ENCODE data around the gene TSPAN4. TPM values are rescaled to one million over a fixed set of nuclear protein-coding genes. Genes with fewer than 3 reads are reported as not detected.
A peak's percentile ranks its signal among the peaks of the same experiment; 100 is the strongest.

Gene TSPAN4
- total RNA-seq, 1 donor from 2014 or later: 77.9 TPM

DNA sequence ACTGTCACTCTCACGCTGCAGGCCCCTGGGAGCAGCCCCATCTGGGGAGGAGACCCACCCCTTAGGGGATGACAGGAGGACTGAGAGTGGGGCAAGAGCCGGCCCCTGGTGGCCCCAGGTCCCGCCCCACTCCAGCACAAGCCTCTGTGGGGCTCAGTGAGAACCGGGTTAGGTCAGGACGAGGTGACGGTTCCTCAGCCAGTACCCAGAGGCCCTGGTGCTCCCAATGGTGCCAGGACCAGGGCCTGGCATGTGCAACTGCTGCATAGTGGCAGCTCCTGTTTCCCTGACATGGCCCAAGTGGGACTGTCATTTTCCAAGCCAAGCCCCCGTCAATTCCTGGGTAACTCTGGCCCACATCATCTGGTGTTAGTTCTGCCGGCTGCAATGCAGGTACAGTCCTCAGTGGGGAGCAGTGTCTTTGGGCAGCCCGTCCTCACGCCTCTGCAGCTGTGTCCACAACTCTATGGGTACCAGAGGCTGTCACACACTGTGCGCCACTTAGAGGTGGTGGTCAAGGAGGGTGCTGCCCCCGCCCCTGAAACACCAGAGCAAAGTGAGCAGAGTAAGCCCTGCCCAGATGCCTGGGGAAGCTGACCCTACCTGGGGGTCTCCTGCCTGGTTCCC lies 52.0 kb downstream of the TSPAN4 start:
- Histone ChIP-seq H3K4me3 (ENCODE audit: low read depth, low read length) (no peak overlapping the region), H3K27me3 (ENCODE audit: control insufficient read depth, insufficient read depth, low read length) (no peaks in the 10 kb centered on the region), H3K36me3 (ENCODE audit: control insufficient read depth, insufficient read depth, low read length) (peaks cover 3% of the 10 kb centered on the region)
- no peak for TF ChIP-seq CTCF (IDR thresholded peaks at IDR 0.05; ENCODE audit: insufficient read depth, low read length, poor library complexity, severe bottlenecking)
- DNase-seq (ENCODE audit: low read depth): no peak

GRCh38 chr11:895331-896110 lies 52.9 kb downstream of the TSPAN4 start:
- H3K4me3 ChIP-seq (ENCODE audit: low read depth, low read length): no peak overlapping the region
- no peaks in the 10 kb centered on the region for H3K27me3 ChIP-seq (ENCODE audit: control insufficient read depth, insufficient read depth, low read length)
- H3K36me3 ChIP-seq (ENCODE audit: control insufficient read depth, insufficient read depth, low read length): peaks cover 3% of the 10 kb centered on the region
- TF ChIP-seq CTCF (IDR thresholded peaks at IDR 0.05; ENCODE audit: insufficient read depth, low read length, poor library complexity, severe bottlenecking): no peak
- DNase-seq (ENCODE audit: low read depth): no peak

GRCh38 chr11:897253-898142 lies 54.8 kb downstream of the TSPAN4 start:
- H3K36me3 ChIP-seq (ENCODE audit: control insufficient read depth, insufficient read depth, low read length): peaks cover 4% of the 10 kb centered on the region
- no peak for TF ChIP-seq CTCF (IDR thresholded peaks at IDR 0.05; ENCODE audit: insufficient read depth, low read length, poor library complexity, severe bottlenecking)
- DNase-seq (ENCODE audit: low read depth): no peak

GRCh38 chr11:898143-898511 lies 55.5 kb downstream of the TSPAN4 start:
- no peaks in the 10 kb centered on the region for H3K27me3 ChIP-seq (ENCODE audit: control insufficient read depth, insufficient read depth, low read length)
- peaks cover 4% of the 10 kb centered on the region for H3K36me3 ChIP-seq (ENCODE audit: control insufficient read depth, insufficient read depth, low read length)
- TF ChIP-seq CTCF (IDR thresholded peaks at IDR 0.05; ENCODE audit: insufficient read depth, low read length, poor library complexity, severe bottlenecking): peak; percentile 54
- no peak overlapping the region for H3K4me3 ChIP-seq (ENCODE audit: low read depth, low read length)
- DNase-seq (ENCODE audit: low read depth): no peak

More at GRCh38 chr11:897253-898142, 54.8 kb downstream of the TSPAN4 start:
- Histone ChIP-seq H3K4me3 (ENCODE audit: low read depth, low read length) (no peak overlapping the region), H3K27me3 (ENCODE audit: control insufficient read depth, insufficient read depth, low read length) (no peaks in the 10 kb centered on the region)

DNA sequence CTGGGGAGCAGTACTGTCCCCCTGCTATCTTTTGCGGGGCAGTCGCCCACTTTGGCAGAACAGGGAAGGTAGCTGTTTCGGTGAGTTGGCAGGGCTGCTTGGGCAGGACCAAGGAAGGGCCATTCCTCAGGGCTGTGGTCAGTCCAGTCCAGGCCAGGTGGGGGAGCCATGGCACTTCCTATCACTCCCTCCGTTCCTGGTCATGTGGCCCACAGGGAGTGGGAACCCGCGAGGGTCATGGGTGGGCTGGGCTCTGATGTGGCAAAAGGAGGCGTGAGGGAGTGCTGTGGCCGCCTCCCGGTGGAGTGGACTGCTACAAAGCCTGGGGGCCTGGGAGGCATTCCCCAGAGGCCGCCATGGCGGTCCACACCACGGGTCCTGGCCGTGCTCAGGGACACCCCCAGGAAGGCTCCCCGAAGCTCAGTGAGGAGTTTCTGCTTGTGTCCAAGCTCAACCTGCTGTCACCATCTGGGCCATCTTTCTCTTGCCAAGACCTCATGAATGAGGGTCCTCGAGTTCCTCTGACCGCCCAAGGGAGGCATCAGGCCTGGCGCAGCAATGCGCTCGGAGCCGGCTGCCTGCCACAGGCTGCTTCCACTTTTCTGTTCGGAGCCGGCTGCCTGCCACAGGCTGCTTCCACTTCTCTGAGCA lies 56.0 kb downstream of the TSPAN4 start:
- peak; percentile 32 for TF ChIP-seq CTCF (IDR thresholded peaks at IDR 0.05; ENCODE audit: insufficient read depth, low read length, poor library complexity, severe bottlenecking)
- DNase-seq (ENCODE audit: low read depth): no peak
- Histone ChIP-seq H3K27me3 (ENCODE audit: control insufficient read depth, insufficient read depth, low read length) (no peaks in the 10 kb centered on the region), H3K4me3 (ENCODE audit: low read depth, low read length) (no peak overlapping the region), H3K36me3 (ENCODE audit: control insufficient read depth, insufficient read depth, low read length) (peaks cover 4% of the 10 kb centered on the region)
